ENCODE results near the gene CFAP251. TPM values are rescaled to one million over a fixed set of nuclear protein-coding genes. Genes with fewer than 3 reads are reported as not detected.

The CFAP251 gene
- total RNA-seq, 2 donors from 2014 or later, result 0.55 to 4.5 TPM

DNA sequence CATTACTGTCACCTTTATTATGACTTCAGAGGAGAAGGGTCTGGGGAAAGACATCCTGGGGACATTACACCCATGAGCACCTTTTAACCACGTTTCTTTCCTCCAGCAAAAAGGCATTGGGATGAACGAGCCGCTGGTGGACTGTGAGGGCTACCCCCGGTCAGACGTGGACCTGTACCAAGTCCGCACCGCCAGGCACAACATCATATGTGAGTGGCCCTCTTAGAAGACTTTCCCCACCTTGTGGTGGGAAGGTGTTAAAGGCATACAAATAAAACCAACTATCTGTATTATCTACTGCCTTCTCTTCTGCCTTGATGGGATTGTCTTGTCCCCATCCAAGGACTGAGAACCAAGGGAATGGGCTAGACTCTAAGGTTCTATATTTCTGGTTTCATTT lies 23.8 kb upstream of the CFAP251 start:
- Histone ChIP-seq H3K27me3 (replicated peaks; ENCODE audit: insufficient read depth) (no peaks in the 10 kb centered on the region), H3K27ac (peak overlapping the region in 1 of 2 donors; percentile 60), H3K4me1 (replicated peaks) (peaks cover 12% of the 10 kb centered on the region), H3K36me3 (no peaks in the 10 kb centered on the region), H3K4me3 (no peak overlapping the region), H3K9me3 (no peaks in the 10 kb centered on the region)
- intact Hi-C loops (cut with DNase I), result no loop called here
- 37% methylated on average over 7 of the region's 7 CpGs for WGBS
- no peak for TF ChIP-seq POLR2AphosphoS5 (IDR thresholded peaks at IDR 0.05)
- TF ChIP-seq, protein P1, sequence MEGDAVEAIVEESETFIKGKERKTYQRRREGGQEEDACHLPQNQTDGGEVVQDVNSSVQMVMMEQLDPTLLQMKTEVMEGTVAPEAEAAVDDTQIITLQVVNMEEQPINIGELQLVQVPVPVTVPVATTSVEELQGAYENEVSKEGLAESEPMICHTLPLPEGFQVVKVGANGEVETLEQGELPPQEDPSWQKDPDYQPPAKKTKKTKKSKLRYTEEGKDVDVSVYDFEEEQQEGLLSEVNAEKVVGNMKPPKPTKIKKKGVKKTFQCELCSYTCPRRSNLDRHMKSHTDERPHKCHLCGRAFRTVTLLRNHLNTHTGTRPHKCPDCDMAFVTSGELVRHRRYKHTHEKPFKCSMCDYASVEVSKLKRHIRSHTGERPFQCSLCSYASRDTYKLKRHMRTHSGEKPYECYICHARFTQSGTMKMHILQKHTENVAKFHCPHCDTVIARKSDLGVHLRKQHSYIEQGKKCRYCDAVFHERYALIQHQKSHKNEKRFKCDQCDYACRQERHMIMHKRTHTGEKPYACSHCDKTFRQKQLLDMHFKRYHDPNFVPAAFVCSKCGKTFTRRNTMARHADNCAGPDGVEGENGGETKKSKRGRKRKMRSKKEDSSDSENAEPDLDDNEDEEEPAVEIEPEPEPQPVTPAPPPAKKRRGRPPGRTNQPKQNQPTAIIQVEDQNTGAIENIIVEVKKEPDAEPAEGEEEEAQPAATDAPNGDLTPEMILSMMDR (IDR thresholded peaks at IDR 0.05), result peak in 1 of 4 experiments; percentile 19
- TF ChIP-seq POLR2A (IDR thresholded peaks at IDR 0.05), result no peak
- no peak for DNase-seq (ENCODE audit: low spot score)

- no peaks in the 10 kb centered on the region for H3K36me3 ChIP-seq
- peaks cover 6% of the 10 kb centered on the region for H3K4me1 ChIP-seq (replicated peaks)
- H3K27ac ChIP-seq, result no peak overlapping the region
- WGBS, result 77% methylated on average over 5 of the region's 5 CpGs
- no peaks in the 10 kb centered on the region for H3K27me3 ChIP-seq (replicated peaks; ENCODE audit: insufficient read depth)
- TF ChIP-seq, protein P1 (IDR thresholded peaks at IDR 0.05), result no peak
- TF ChIP-seq POLR2AphosphoS5 (IDR thresholded peaks at IDR 0.05) (no peak), POLR2A (IDR thresholded peaks at IDR 0.05) (no peak)
- H3K4me3 ChIP-seq, result no peak overlapping the region
- no peak for DNase-seq (ENCODE audit: low spot score)
- no peaks in the 10 kb centered on the region for H3K9me3 ChIP-seq
- intact Hi-C loops (cut with DNase I), result no loop called here
Measured at GRCh38 chr12:121898287-121898686, 20.1 kb upstream of the CFAP251 start.

DNA sequence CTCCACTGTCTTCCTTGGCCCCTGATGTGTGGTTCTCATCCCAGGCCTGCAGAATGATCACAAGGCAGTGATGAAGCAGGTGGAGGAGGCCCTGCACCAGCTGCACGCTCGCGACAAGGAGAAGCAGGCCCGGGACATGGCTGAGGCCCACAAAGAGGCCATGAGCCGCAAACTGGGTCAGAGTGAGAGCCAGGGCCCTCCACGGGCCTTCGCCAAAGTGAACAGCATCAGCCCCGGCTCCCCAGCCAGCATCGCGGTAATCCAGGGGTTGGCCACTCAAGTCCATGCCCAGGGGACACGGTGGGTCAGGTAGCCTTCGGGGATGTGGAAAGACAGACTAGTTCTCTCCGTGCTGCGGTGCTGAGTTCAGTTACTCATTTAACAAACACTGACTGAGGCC lies 18.8 kb upstream of the CFAP251 start:
- 92% methylated on average over 13 of the region's 14 CpGs for WGBS
- Histone ChIP-seq H3K27me3 (replicated peaks; ENCODE audit: insufficient read depth) (no peaks in the 10 kb centered on the region), H3K27ac (no peak overlapping the region), H3K4me1 (replicated peaks) (no peaks in the 10 kb centered on the region), H3K9me3 (no peaks in the 10 kb centered on the region), H3K36me3 (no peaks in the 10 kb centered on the region), H3K4me3 (no peak overlapping the region)
- intact Hi-C loops (cut with DNase I), result no loop called here
- DNase-seq (ENCODE audit: low spot score), result no peak
- TF ChIP-seq POLR2A (IDR thresholded peaks at IDR 0.05) (no peak), POLR2AphosphoS5 (IDR thresholded peaks at IDR 0.05) (no peak)
- TF ChIP-seq, protein P1 (IDR thresholded peaks at IDR 0.05), result no peak

GRCh38 chr12:121903202-121903601 lies 15.2 kb upstream of the CFAP251 start:
- DNase-seq (ENCODE audit: low spot score), result no peak
- no peaks in the 10 kb centered on the region for H3K27me3 ChIP-seq (replicated peaks; ENCODE audit: insufficient read depth)
- H3K27ac ChIP-seq, result no peak overlapping the region
- H3K4me1 ChIP-seq (replicated peaks), result no peaks in the 10 kb centered on the region
- TF ChIP-seq, protein P1 (IDR thresholded peaks at IDR 0.05), result no peak
- TF ChIP-seq POLR2AphosphoS5 (IDR thresholded peaks at IDR 0.05) (no peak), POLR2A (IDR thresholded peaks at IDR 0.05) (no peak)
- H3K4me3 ChIP-seq, result no peak overlapping the region
- H3K9me3 ChIP-seq, result no peaks in the 10 kb centered on the region
- H3K36me3 ChIP-seq, result no peaks in the 10 kb centered on the region
- WGBS, result 100% methylated on average over 2 of the region's 2 CpGs
- intact Hi-C loops (cut with DNase I), result no loop called here

- Histone ChIP-seq H3K4me1 (replicated peaks) (no peaks in the 10 kb centered on the region), H3K9me3 (no peaks in the 10 kb centered on the region), H3K27me3 (replicated peaks; ENCODE audit: insufficient read depth) (no peaks in the 10 kb centered on the region), H3K27ac (no peak overlapping the region), H3K4me3 (no peak overlapping the region), H3K36me3 (no peaks in the 10 kb centered on the region)
- DNase-seq (ENCODE audit: low spot score), result no peak
- WGBS, result 48% methylated on average over 4 of the region's 4 CpGs
- intact Hi-C loops (cut with DNase I), result no loop called here
- TF ChIP-seq, protein P1 (IDR thresholded peaks at IDR 0.05), result no peak
- TF ChIP-seq POLR2AphosphoS5 (IDR thresholded peaks at IDR 0.05) (no peak), POLR2A (IDR thresholded peaks at IDR 0.05) (no peak)
Measured at GRCh38 chr12:121905746-121906145, 12.6 kb upstream of the CFAP251 start.

Data from prostate gland (tissue), 2 donors.